Breast epithelium (tissue), 3 donors: ENCODE results near the gene IGIP.

Source experiments
- CTCF ChIP-seq, 3 donors: fragments of 450-650 bp; IDR thresholded peaks; one replicate each; pipeline ENCODE4 v1.5.1; 2016 to 2017; ENCODE audit warnings: antibody characterized with exemption in 3 of 3, mild to moderate bottlenecking in 3 of 3, moderate library complexity in 3 of 3
- POLR2A ChIP-seq: fragments of 450-650 bp; IDR thresholded peaks from one replicate; pipeline ENCODE4 v1.6.1; 2016; ENCODE audit warnings: antibody characterized with exemption, mild to moderate bottlenecking, moderate library complexity

- TF ChIP-seq POLR2A, result no peak
- TF ChIP-seq CTCF (IDR thresholded peaks at IDR 0.05), result peak in 1 of 3 donors; percentile 74
Measured at GRCh38 chr5:140145818-140146522, 20.2 kb downstream of the IGIP start.
